Adipocyte (in vitro differentiated cells): ENCODE results near the gene RTN4RL2.
A peak's percentile ranks its signal among the peaks of the same experiment; 100 is the strongest.

Experiments
- DNase-seq: peaks from one replicate; pipeline ENCODE4 v3.0.0-alpha.2; 2015; ENCODE audit warnings: low read depth
- H3K27me3 ChIP-seq: replicated peaks from 2 replicates; pipeline ENCODE4 v1.7.0; 2013; ENCODE audit warnings: mild to moderate bottlenecking, low read length, moderate library complexity; ENCODE audit not compliant: control insufficient read depth, insufficient read depth
- H3K36me3 ChIP-seq: 2 replicates; pipeline ENCODE4 v1.7.0; 2013; ENCODE audit warnings: low read length, mild to moderate bottlenecking, moderate library complexity; ENCODE audit not compliant: control insufficient read depth, insufficient read depth, severe bottlenecking
- H3K4me1 ChIP-seq: 2 replicates; pipeline ENCODE4 v1.7.0; 2013; ENCODE audit warnings: mild to moderate bottlenecking, low read length, moderate library complexity; ENCODE audit not compliant: control insufficient read depth, insufficient read depth
- H3K4me3 ChIP-seq: 2 replicates; pipeline ENCODE4 v1.7.0; 2013; ENCODE audit warnings: mild to moderate bottlenecking, low read length, moderate library complexity
- H3K9ac ChIP-seq: 2 replicates; pipeline ENCODE4 v1.7.0; 2013; ENCODE audit warnings: mild to moderate bottlenecking, low read length, moderate library complexity
- H3K9me3 ChIP-seq: 2 replicates; pipeline ENCODE4 v1.7.0; 2013; ENCODE audit warnings: mild to moderate bottlenecking, low read length, moderate library complexity; ENCODE audit not compliant: control insufficient read depth

RTN4RL2 gene

GRCh38 chr11:57424792-57425564, 35.4 kb upstream of the RTN4RL2 start:
- Histone ChIP-seq H3K4me1 (peaks cover 48% of the 10 kb centered on the region), H3K4me3 (peak overlapping the region; percentile 50), H3K27me3 (no peaks in the 10 kb centered on the region), H3K9me3 (no peaks in the 10 kb centered on the region), H3K9ac (peak overlapping the region; percentile 88), H3K36me3 (peaks cover 11% of the 10 kb centered on the region)
- peak; percentile 42 for DNase-seq

DNA sequence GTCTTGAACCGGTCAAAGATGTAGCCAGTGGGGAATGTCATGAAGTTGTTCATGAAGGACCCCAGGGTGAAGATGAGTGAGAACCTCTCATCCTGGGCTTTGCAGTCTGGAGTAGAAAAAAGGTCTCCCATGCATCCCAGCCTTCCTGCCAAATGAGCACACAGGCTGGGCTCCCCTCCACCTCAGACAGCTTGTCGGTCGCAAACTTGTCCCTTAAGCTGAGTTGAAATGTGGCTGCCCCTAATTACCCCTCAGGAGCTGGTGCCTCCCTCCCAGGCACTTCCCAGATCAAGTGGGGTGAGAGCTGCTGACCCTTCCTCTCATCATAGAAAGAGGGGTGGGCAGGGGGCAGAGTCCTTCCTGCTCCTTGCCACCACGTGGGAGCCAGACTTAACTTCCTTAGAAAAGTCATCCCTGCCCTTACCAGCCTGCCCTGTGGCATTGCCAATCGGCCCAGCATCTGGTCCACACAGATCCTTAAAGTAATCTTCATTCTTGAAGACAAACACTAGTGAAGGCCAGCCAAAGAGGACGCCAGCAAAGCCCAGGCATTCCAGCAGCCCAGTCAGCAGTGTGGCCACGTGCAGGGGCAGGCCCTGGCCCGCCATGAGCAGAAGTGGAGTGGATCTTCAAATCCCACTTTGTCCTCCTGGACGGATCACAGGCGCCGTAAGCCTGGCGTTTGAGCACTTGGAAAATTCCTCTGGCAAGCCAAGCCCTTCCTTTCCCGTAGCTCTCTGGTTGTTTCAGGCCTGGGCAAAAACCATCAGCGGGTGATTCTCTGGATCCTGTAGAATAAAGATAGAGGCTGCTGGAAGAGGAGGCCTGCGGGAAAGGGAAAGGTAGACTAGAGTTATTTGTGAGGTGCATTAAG, 34.5 kb upstream of the RTN4RL2 start:
- Histone ChIP-seq H3K4me1 (peaks cover 48% of the 10 kb centered on the region), H3K27me3 (no peaks in the 10 kb centered on the region), H3K4me3 (peak overlapping the region; percentile 75), H3K9me3 (no peaks in the 10 kb centered on the region), H3K36me3 (peaks cover 2% of the 10 kb centered on the region), H3K9ac (peak overlapping the region; percentile 88)
- DNase-seq, result no peak

DNA sequence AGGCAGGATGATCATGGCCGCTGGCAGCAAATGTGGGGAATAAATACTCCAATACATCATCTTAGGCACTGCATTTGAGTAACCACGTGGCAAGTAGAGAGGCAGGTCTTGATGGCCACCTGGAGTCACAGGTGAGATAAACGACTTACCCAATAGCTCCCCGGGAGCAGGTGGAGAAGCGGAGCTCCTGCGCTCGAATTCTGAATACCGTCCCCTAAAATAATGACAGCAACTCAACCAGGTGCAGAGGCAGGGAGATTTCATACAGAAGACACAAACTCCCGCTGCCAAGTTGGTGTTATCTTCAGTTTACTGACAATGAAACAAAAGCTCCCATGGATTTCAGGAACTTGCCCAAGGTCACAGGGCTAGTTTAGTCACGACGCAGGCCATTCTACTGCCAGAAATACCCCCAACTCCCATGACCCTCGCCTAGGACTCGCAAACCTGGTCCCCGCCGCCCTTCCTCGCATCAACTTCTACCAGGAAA, 33.8 kb upstream of the RTN4RL2 start:
- Histone ChIP-seq H3K9ac (peak overlapping the region; percentile 88), H3K4me1 (peaks cover 48% of the 10 kb centered on the region), H3K9me3 (no peaks in the 10 kb centered on the region), H3K27me3 (no peaks in the 10 kb centered on the region), H3K4me3 (peak overlapping the region; percentile 75), H3K36me3 (no peaks in the 10 kb centered on the region)
- DNase-seq, result peak; percentile 22

- Histone ChIP-seq H3K9ac (peak within 1 kb of the TSS; percentile 88), H3K27me3 (no peaks in the 10 kb centered on the region), H3K4me1 (peaks cover 48% of the 10 kb centered on the region), H3K4me3 (peak within 1 kb of the TSS; percentile 75), H3K9me3 (no peaks in the 10 kb centered on the region), H3K36me3 (no peaks in the 10 kb centered on the region)
- peak; percentile 81 for DNase-seq
Measured at GRCh38 chr11:57426929-57427726, 33.2 kb upstream of the RTN4RL2 start, which contains the start of gene SLC43A3. TSS of gene SLC43A3 (minus strand) at chr11:57427121. CDS start at chr11:57426172, 949 bp downstream.

- Histone ChIP-seq H3K4me1 (peaks cover 48% of the 10 kb centered on the region), H3K4me3 (peak overlapping the region; percentile 75), H3K36me3 (no peaks in the 10 kb centered on the region), H3K9ac (peak overlapping the region; percentile 88), H3K27me3 (no peaks in the 10 kb centered on the region), H3K9me3 (no peaks in the 10 kb centered on the region)
- no peak for DNase-seq
Measured at GRCh38 chr11:57427727-57428082, 32.6 kb upstream of the RTN4RL2 start.

DNA sequence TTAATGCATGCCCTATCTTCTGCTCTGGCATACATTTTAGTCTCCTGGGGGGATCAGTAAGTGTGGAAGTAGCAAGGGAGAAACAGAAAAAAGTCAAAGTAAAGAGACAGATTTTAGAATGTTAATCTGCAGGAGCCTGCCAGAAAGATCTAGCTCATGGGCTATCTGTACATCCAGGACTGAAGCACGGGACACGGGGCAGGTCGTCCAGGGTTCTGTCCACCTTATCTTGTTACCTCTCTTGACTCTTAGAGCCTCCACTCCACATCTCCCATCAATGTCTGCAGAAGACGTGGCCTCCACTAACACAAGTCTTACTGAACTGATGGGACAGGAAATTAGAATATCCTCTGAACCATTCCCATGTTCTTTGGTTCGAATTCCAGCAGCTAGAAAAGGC, 31.7 kb upstream of the RTN4RL2 start:
- Histone ChIP-seq H3K4me1 (peaks cover 58% of the 10 kb centered on the region), H3K4me3 (no peak overlapping the region), H3K9me3 (no peaks in the 10 kb centered on the region), H3K36me3 (no peaks in the 10 kb centered on the region), H3K27me3 (no peaks in the 10 kb centered on the region), H3K9ac (peak overlapping the region; percentile 88)
- DNase-seq, result no peak

GRCh38 chr11:57429946-57430345, 30.4 kb upstream of the RTN4RL2 start:
- Histone ChIP-seq H3K27me3 (no peaks in the 10 kb centered on the region), H3K9ac (no peak overlapping the region), H3K4me1 (peaks cover 56% of the 10 kb centered on the region), H3K9me3 (no peaks in the 10 kb centered on the region), H3K36me3 (no peaks in the 10 kb centered on the region), H3K4me3 (no peak overlapping the region)
- no peak for DNase-seq

DNA sequence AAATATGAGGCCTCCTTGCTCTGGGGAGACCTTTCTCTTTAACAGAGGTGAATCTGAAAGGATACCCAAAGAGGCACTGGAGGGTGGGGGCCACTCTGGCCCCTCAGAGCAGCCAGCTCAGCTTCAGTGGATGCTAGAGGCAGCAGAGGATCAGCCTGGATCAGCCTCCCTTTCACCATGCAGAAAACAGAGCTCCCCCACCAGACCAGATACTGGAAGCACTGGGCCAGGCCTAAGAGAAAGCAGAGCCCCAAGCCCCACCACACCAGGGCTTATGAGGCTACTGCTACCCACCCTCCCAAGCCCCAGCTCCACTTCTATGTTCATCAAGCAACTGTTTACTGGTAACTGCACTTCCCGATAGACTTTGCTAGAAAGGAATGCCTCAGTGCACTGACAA, 29.4 kb upstream of the RTN4RL2 start:
- Histone ChIP-seq H3K9ac (no peak overlapping the region), H3K36me3 (no peaks in the 10 kb centered on the region), H3K4me1 (peaks cover 50% of the 10 kb centered on the region), H3K4me3 (no peak overlapping the region), H3K9me3 (no peaks in the 10 kb centered on the region), H3K27me3 (no peaks in the 10 kb centered on the region)
- no peak for DNase-seq

DNA sequence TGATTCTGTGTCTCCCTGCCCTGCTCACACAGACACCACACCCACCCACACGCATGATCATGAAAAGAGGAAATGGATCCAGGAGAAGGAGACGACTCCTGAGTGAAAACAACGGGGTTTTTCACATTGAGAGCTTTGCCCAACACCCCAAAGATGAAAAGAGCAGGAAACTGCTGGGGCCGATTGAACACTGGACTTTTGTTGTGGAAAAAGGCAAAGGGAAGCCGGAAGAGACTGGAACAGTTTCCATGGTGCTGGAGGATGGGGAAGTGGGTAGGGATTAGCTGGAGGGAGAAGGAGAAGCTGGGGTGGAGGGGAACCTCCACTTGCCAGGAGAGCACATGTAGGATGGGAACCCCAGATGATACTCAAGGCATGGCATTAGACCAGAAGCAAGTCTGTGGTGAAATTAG, 28.2 kb upstream of the RTN4RL2 start:
- Histone ChIP-seq H3K4me3 (no peak overlapping the region), H3K36me3 (no peaks in the 10 kb centered on the region), H3K4me1 (peaks cover 38% of the 10 kb centered on the region), H3K27me3 (no peaks in the 10 kb centered on the region), H3K9ac (no peak overlapping the region), H3K9me3 (no peaks in the 10 kb centered on the region)
- no peak for DNase-seq

DNA sequence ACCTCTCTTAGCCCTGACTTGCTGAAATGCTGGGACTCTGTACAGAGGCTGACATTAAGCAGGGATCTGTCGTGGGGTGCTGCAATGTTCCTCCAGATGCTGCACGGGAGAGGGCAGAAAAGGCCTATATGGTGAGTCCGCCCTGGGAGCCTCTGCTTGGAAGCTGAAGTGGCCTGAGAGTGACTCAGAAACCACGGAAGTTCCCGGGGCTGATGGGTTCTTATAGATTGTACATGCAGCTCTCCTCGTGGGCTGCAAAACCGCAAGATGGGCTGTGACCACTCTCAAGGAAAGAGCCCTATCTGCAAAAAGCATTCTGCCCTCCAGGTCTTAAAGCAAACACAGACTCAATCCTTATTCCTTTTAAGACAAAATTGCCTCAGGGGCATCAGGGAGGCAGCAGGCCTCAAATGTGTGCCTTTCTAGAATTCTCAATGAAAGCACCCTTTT, 27.6 kb upstream of the RTN4RL2 start:
- Histone ChIP-seq H3K9me3 (no peaks in the 10 kb centered on the region), H3K4me3 (no peak overlapping the region), H3K36me3 (no peaks in the 10 kb centered on the region), H3K27me3 (no peaks in the 10 kb centered on the region), H3K4me1 (peaks cover 34% of the 10 kb centered on the region), H3K9ac (no peak overlapping the region)
- DNase-seq, result peak; percentile 83
